GM21390 (cell line): ENCODE data around the gene UGT1A4.

Source experiments
- ATAC-seq: cut with Tn5 transposase; IDR thresholded peaks from one replicate; pipeline ENCODE4 v1.9.1; 2021; ENCODE audit not compliant: unreplicated experiment

Gene UGT1A4

GRCh38 chr2:233718552-233718951, at the start of gene UGT1A4:
Gene UGT1A4, plus strand, starts transcription at chr2:233718736. Its CDS starts 85 bp downstream, at chr2:233718821.
- ATAC-seq: no peak

DNA sequence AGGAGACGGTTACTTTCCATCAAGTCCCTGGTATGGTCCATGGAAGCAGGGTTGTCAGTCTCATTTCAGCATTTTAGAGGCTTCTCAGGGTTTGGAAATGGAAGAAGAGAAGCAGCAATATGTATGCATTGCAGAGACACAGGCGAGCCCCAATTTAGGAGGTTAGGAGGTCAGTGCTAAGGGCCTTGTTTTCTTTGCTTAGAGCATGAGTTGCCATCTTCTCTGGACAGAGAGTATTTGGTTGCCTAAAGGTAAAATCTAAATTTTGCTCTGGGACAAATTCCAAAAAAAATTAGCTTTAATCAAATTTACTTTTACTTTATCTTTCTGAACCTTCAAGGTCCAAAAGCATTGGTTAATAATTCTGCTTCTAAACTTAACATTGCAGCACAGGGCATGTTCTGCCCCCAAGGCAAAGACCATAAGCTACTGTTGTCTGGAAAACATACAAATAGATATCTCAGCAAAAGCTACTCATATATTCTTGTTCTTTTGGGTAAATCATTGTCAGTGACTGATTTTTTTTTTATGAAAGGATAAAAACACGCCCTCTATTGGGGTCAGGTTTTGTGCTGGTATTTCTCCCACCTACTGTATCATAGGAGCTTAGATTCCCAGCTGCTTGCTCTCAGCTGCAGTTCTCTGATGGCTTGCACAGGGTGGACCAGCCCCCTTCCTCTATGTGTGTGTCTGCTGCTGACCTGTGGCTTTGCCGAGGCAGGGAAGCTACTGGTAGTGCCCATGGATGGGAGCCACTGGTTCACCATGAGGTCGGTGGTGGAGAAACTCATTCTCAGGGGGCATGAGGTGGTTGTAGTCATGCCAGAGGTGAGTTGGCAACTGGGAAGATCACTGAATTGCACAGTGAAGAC, 47.0 kb upstream of the UGT1A4 start, which contains the start of gene UGT1A9:
Gene UGT1A9, plus strand, starts transcription at position 609 of the 872 bp plus-strand sequence. Its CDS starts 37 bp downstream, at position 646.
- ATAC-seq: no peak

- no peak for ATAC-seq
Observed at GRCh38 chr2:233672886-233673285, 45.6 kb upstream of the UGT1A4 start.

DNA sequence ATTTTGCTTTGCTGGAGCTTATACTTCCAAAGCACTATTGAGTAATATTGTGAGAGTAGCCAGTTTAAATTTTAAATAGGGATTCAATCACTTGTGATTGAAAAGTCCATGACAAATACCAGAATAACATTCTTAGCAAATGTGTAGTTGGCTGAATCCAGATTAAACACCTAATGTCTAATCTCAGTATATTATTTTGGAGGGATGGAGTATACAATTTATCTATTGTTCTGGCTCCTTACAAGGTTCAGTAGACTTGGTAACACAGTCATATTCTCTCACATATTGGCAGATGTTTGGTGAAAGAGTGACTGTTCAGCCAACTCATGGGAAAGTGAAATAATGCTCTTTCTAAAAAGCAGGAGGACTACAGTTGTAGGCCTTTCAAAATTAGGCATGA, 44.6 kb upstream of the UGT1A4 start:
- ATAC-seq: no peak

GRCh38 chr2:233674314-233674713, 44.2 kb upstream of the UGT1A4 start:
- no peak for ATAC-seq

DNA sequence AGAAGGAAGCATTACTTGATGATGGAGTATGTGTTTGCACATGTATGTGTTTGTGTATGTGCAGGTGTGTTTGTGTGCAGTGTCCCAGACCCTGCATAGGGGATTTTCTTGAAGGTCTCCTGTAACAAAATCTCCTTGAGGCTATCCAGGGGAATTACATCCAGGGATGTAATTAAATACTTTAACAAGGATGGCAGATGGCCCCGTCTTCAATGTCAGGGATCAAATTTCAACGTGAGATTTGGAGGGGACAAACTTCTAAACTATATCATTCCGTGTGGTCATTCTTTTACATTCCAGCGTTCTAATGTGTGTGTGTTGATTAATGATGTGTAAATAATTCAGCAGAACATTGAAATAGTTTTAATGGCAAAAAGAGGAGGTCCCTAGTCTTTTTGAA, 43.5 kb upstream of the UGT1A4 start:
- no peak for ATAC-seq

GRCh38 chr2:233676046-233676445, 42.5 kb upstream of the UGT1A4 start:
- ATAC-seq: no peak

DNA sequence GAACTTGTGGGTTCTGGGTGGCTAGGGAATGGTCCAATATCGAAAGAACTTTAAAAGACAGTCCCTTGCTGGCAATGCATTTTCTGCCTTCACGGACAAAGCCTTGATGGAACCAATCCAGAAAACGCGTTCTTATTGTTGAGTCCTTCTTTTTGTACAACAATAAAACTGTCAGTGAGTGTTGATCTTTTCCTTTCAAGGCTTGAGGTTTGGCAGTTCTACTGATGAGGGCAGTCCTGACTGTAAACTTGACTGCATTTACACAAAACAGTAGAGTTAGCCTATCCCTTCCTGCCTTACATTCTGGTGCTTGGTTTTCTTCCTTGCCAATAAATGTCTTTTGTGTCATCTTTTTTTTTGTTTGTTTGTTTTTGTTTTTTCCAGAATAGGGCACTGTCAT, 39.3 kb upstream of the UGT1A4 start:
- no peak for ATAC-seq

- ATAC-seq: no peak
Observed at GRCh38 chr2:233680361-233681045, 38.0 kb upstream of the UGT1A4 start.

GRCh38 chr2:233681521-233682099, 36.9 kb upstream of the UGT1A4 start, which contains the start of gene UGT1A7:
Gene UGT1A7, plus strand, starts transcription at chr2:233681901. Its CDS starts 37 bp downstream, at chr2:233681938.
- ATAC-seq: no peak

- no peak for ATAC-seq
Observed at GRCh38 chr2:233684640-233685039, 33.9 kb upstream of the UGT1A4 start.

GRCh38 chr2:233686928-233687327, 31.6 kb upstream of the UGT1A4 start:
- no peak for ATAC-seq

DNA sequence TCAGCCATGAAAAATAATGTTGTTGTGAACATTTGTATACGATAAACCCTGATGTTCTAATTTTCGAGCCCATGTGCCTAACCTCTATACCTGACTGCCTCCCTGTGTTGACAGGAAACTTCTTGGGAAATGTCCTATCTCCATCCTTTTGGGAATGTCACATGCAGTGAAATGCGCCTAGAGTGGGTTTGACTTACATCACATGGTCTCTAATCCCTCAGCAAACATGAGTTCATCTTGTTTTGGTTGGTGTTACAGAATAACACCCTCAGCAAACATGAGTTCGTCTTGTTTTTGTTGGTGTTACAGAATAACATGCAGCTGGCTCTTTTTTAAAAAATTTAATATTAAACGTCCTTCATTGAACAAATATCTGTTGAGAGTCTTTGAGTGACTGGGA, 30.2 kb upstream of the UGT1A4 start:
- no peak for ATAC-seq

GRCh38 chr2:233689031-233689430, 29.5 kb upstream of the UGT1A4 start:
- ATAC-seq: no peak

DNA sequence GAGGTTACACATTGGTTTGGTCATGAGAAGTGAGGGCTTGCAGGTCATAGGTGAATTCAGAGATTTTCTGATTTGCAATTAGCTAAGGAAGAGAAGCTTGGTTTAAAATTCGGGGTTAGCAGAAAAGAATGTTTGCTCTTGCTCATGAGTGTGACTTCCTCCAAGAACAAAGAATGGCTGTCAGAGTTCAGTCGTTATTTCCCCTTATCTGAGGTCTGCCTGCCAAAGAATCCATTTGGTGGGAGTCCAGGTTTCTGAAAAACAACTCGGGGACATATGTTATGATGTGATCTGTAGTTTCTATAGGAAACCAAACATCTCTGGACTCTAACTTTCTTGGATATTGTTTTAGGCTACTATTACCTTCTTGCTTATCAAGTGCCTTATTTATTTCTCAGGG, 29.0 kb upstream of the UGT1A4 start:
- ATAC-seq: no peak

- no peak for ATAC-seq
Observed at GRCh38 chr2:233690444-233690843, 28.1 kb upstream of the UGT1A4 start.

DNA sequence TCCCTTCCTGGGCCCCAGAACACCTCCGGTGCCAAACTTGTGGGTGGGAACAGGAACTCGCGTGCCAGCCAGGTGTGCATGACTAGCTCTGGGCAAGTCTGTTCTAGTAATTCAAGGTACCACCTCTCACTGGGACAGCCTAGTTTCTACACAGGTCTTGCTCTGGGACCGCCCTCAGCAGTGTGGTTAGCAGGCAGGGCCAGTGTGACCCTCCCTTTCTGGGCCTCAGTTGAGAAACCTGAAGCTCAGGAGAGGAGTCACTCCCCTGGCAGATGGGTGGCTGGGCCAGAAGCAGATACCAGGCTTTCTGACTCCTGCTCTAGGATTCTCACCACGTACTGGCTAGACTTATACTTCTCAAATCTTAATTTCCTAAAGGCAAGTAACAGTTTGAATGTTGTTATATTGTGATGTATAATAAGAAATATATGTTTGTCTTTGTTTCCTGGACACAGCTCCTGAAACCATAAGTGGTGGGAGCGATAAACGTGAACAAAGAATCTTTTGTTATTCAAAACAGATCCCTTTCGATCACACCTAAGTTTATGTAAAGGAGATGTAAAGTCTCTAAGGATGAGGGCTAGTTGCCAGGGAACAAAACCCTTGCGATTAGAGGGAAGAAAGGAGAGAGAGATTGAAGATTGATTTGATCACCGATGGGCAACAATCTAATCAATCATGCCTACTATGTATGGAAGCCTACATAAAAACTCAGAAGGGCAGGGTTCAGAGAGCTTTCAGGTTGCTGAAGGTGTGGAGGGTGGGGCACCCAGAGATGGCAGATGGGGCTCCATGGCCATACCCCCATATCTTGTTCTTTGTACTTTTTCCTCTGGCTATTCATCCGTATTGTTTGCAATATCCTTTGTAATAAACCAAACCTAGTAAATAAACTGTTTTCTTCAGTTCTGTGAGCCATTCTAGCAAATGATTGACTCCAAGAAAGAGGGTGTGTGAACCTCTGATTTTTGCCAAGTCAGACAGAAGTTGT, 26.8 kb upstream of the UGT1A4 start:
- ATAC-seq: no peak

- no peak for ATAC-seq
Observed at GRCh38 chr2:233692648-233693047, 25.9 kb upstream of the UGT1A4 start, which contains the start of gene UGT1A6. Gene UGT1A6, plus strand, starts transcription at chr2:233692890. Its CDS starts 115 bp downstream, at chr2:233693005.

- no peak for ATAC-seq
Observed at GRCh38 chr2:233693963-233694362, 24.6 kb upstream of the UGT1A4 start.

- ATAC-seq: no peak
Observed at GRCh38 chr2:233698740-233699139, 19.8 kb upstream of the UGT1A4 start.
